Measurements from ENCODE around the gene SEMG2.
A peak's percentile ranks its signal among the peaks of the same experiment; 100 is the strongest.

The SEMG2 gene

GRCh38 chr20:45189067-45189609 is 32.0 kb upstream of the SEMG2 start:
- Histone ChIP-seq H3K9ac (ENCODE audit: low read depth, low read length, poor library complexity) (no peak overlapping the region), H3K79me1 (ENCODE audit: low read depth, low read length) (no peaks in the 10 kb centered on the region), H3K18ac (ENCODE audit: low read length) (no peak overlapping the region), H2BK120ac (ENCODE audit: low read depth, low read length) (no peak overlapping the region), H3K4me1 (ENCODE audit: control insufficient read depth in 2 of 2, insufficient read depth in 1 of 2, low read depth in 1 of 2, low read length in 2 of 2) (no peaks in the 10 kb centered on the region), H3K14ac (ENCODE audit: low read length) (no peak overlapping the region), H3K4ac (ENCODE audit: low read length) (no peak overlapping the region), H3K4me3 (ENCODE audit: low read length in 2 of 2) (no peak overlapping the region), H2BK5ac (ENCODE audit: low read length) (no peak overlapping the region), H2AK5ac (ENCODE audit: low read depth, low read length) (no peak overlapping the region), H2BK12ac (ENCODE audit: low read length) (no peak overlapping the region), H3K23ac (ENCODE audit: low read depth, low read length, poor library complexity) (no peak overlapping the region), H4K91ac (ENCODE audit: low read depth, low read length, poor library complexity) (no peak overlapping the region), H2AFZ (ENCODE audit: low read length) (no peak overlapping the region), H4K8ac (ENCODE audit: low read depth, low read length) (no peak overlapping the region), H3K27me3 (ENCODE audit: control insufficient read depth in 3 of 3, insufficient read depth in 3 of 3, low read depth in 1 of 3, low read length in 3 of 3) (peaks cover 0 to 2% (median 0%) of the 10 kb centered on the region in 3 experiments), H3K4me2 (ENCODE audit: insufficient read depth, low read length, poor library complexity, severe bottlenecking) (no peak overlapping the region), H3K27ac (replicated peaks; ENCODE audit: low read length) (no peak overlapping the region), H3K36me3 (replicated peaks in 1 of 2; ENCODE audit: control insufficient read depth in 2 of 2, insufficient read depth in 2 of 2, low read length in 2 of 2) (no peaks in the 10 kb centered on the region), H2BK15ac (ENCODE audit: low read length) (no peak overlapping the region), H3K9me3 (replicated peaks in 1 of 2; ENCODE audit: control insufficient read depth in 2 of 2, insufficient read depth in 1 of 2, low read depth in 1 of 2, low read length in 2 of 2) (no peaks in the 10 kb centered on the region)
- DNase-seq (ENCODE audit: low spot score), result no peak
- WGBS, 2 donors (ENCODE audit: extremely low coverage in 2 of 2, insufficient read length in 2 of 2, insufficient replicate concordance in 1 of 2), result no CpG with 5 or more reads among the region's 3 CpGs

- Histone ChIP-seq H3K36me3 (replicated peaks in 1 of 2; ENCODE audit: control insufficient read depth in 2 of 2, insufficient read depth in 2 of 2, low read length in 2 of 2) (no peaks in the 10 kb centered on the region), H3K14ac (ENCODE audit: low read length) (no peak overlapping the region), H2AK5ac (ENCODE audit: low read depth, low read length) (no peak overlapping the region), H2AFZ (ENCODE audit: low read length) (no peak overlapping the region), H2BK120ac (ENCODE audit: low read depth, low read length) (no peak overlapping the region), H3K9ac (ENCODE audit: low read depth, low read length, poor library complexity) (no peak overlapping the region), H3K79me1 (ENCODE audit: low read depth, low read length) (no peaks in the 10 kb centered on the region), H4K8ac (ENCODE audit: low read depth, low read length) (no peak overlapping the region), H2BK5ac (ENCODE audit: low read length) (no peak overlapping the region), H3K4ac (ENCODE audit: low read length) (no peak overlapping the region), H3K4me2 (ENCODE audit: insufficient read depth, low read length, poor library complexity, severe bottlenecking) (no peak overlapping the region), H3K27me3 (ENCODE audit: control insufficient read depth in 3 of 3, insufficient read depth in 3 of 3, low read depth in 1 of 3, low read length in 3 of 3) (peaks cover 0 to 2% (median 0%) of the 10 kb centered on the region in 3 experiments), H3K9me3 (replicated peaks in 1 of 2; ENCODE audit: control insufficient read depth in 2 of 2, insufficient read depth in 1 of 2, low read depth in 1 of 2, low read length in 2 of 2) (no peaks in the 10 kb centered on the region), H3K27ac (replicated peaks; ENCODE audit: low read length) (no peak overlapping the region), H3K4me1 (ENCODE audit: control insufficient read depth in 2 of 2, insufficient read depth in 1 of 2, low read depth in 1 of 2, low read length in 2 of 2) (no peaks in the 10 kb centered on the region), H2BK12ac (ENCODE audit: low read length) (no peak overlapping the region), H3K4me3 (ENCODE audit: low read length in 2 of 2) (no peak overlapping the region), H4K91ac (ENCODE audit: low read depth, low read length, poor library complexity) (no peak overlapping the region), H3K23ac (ENCODE audit: low read depth, low read length, poor library complexity) (no peak overlapping the region), H2BK15ac (ENCODE audit: low read length) (no peak overlapping the region), H3K18ac (ENCODE audit: low read length) (no peak overlapping the region)
- WGBS, 2 donors (ENCODE audit: extremely low coverage in 2 of 2, insufficient read length in 2 of 2, insufficient replicate concordance in 1 of 2), result no CpG with 5 or more reads among the region's 3 CpGs
- no peak for DNase-seq (ENCODE audit: low spot score)
Observed at GRCh38 chr20:45189861-45190260, 31.3 kb upstream of the SEMG2 start.

DNA sequence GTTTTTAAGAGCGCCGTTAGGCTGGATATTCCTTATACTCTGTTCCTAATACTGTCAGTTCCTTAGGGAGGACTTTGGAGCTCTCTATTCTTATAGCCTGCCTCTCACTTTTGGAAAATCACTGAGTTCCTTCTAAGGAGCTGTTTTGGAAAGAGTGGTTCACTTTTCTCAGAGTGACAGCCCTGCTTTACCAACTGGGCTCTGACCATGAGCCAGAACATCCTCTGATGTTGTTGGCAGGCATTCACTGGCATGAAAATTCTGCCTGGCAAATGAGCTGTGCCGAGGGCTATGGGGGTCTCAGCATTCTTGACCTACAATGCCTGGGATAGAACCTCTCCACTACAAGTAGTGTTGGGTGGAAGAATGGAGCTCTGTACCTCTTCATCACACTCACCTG is 29.2 kb upstream of the SEMG2 start:
- Histone ChIP-seq H3K4me2 (ENCODE audit: insufficient read depth, low read length, poor library complexity, severe bottlenecking) (no peak overlapping the region), H4K8ac (ENCODE audit: low read depth, low read length) (no peak overlapping the region), H3K14ac (ENCODE audit: low read length) (no peak overlapping the region), H3K36me3 (replicated peaks in 1 of 2; ENCODE audit: control insufficient read depth in 2 of 2, insufficient read depth in 2 of 2, low read length in 2 of 2) (no peaks in the 10 kb centered on the region), H3K27ac (replicated peaks; ENCODE audit: low read length) (no peak overlapping the region), H3K4ac (ENCODE audit: low read length) (no peak overlapping the region), H2BK5ac (ENCODE audit: low read length) (no peak overlapping the region), H2BK120ac (ENCODE audit: low read depth, low read length) (peak overlapping the region; percentile 33), H3K4me1 (ENCODE audit: control insufficient read depth in 2 of 2, insufficient read depth in 1 of 2, low read depth in 1 of 2, low read length in 2 of 2) (no peaks in the 10 kb centered on the region), H2AFZ (ENCODE audit: low read length) (no peak overlapping the region), H4K91ac (ENCODE audit: low read depth, low read length, poor library complexity) (no peak overlapping the region), H3K4me3 (ENCODE audit: low read length in 2 of 2) (no peak overlapping the region), H3K18ac (ENCODE audit: low read length) (no peak overlapping the region), H2BK15ac (ENCODE audit: low read length) (no peak overlapping the region), H3K23ac (ENCODE audit: low read depth, low read length, poor library complexity) (no peak overlapping the region), H3K9ac (ENCODE audit: low read depth, low read length, poor library complexity) (no peak overlapping the region), H3K79me1 (ENCODE audit: low read depth, low read length) (no peaks in the 10 kb centered on the region), H3K27me3 (ENCODE audit: control insufficient read depth in 3 of 3, insufficient read depth in 3 of 3, low read depth in 1 of 3, low read length in 3 of 3) (no peaks in the 10 kb centered on the region), H2AK5ac (ENCODE audit: low read depth, low read length) (no peak overlapping the region), H2BK12ac (ENCODE audit: low read length) (no peak overlapping the region), H3K9me3 (replicated peaks in 1 of 2; ENCODE audit: control insufficient read depth in 2 of 2, insufficient read depth in 1 of 2, low read depth in 1 of 2, low read length in 2 of 2) (no peaks in the 10 kb centered on the region)
- DNase-seq (ENCODE audit: low spot score), result no peak
- WGBS, 2 donors (ENCODE audit: extremely low coverage in 2 of 2, insufficient read length in 2 of 2, insufficient replicate concordance in 1 of 2), result no CpG with 5 or more reads among the region's 3 CpGs

GRCh38 chr20:45193331-45193730 is 27.8 kb upstream of the SEMG2 start:
- no peaks in the 10 kb centered on the region for H3K4me1 ChIP-seq (ENCODE audit: control insufficient read depth in 2 of 2, insufficient read depth in 1 of 2, low read depth in 1 of 2, low read length in 2 of 2)
- H2BK5ac ChIP-seq (ENCODE audit: low read length), result no peak overlapping the region
- H2BK15ac ChIP-seq (ENCODE audit: low read length), result no peak overlapping the region
- no peak overlapping the region for H2AK5ac ChIP-seq (ENCODE audit: low read depth, low read length)
- no peaks in the 10 kb centered on the region for H3K36me3 ChIP-seq (replicated peaks in 1 of 2; ENCODE audit: control insufficient read depth in 2 of 2, insufficient read depth in 2 of 2, low read length in 2 of 2)
- H4K8ac ChIP-seq (ENCODE audit: low read depth, low read length), result no peak overlapping the region
- no peaks in the 10 kb centered on the region for H3K9me3 ChIP-seq (replicated peaks in 1 of 2; ENCODE audit: control insufficient read depth in 2 of 2, insufficient read depth in 1 of 2, low read depth in 1 of 2, low read length in 2 of 2)
- no peak overlapping the region for H2BK120ac ChIP-seq (ENCODE audit: low read depth, low read length)
- DNase-seq (ENCODE audit: low spot score), result no peak
- H3K23ac ChIP-seq (ENCODE audit: low read depth, low read length, poor library complexity), result no peak overlapping the region
- H3K4me3 ChIP-seq (ENCODE audit: low read length in 2 of 2), result no peak overlapping the region
- WGBS, 2 donors (ENCODE audit: extremely low coverage in 2 of 2, insufficient read length in 2 of 2, insufficient replicate concordance in 1 of 2), result no CpG with 5 or more reads among the region's 2 CpGs
- no peak overlapping the region for H4K91ac ChIP-seq (ENCODE audit: low read depth, low read length, poor library complexity)
- no peaks in the 10 kb centered on the region for H3K27me3 ChIP-seq (ENCODE audit: control insufficient read depth in 3 of 3, insufficient read depth in 3 of 3, low read depth in 1 of 3, low read length in 3 of 3)
- H3K27ac ChIP-seq (replicated peaks; ENCODE audit: low read length), result no peak overlapping the region
- no peak overlapping the region for H3K4me2 ChIP-seq (ENCODE audit: insufficient read depth, low read length, poor library complexity, severe bottlenecking)
- H3K79me1 ChIP-seq (ENCODE audit: low read depth, low read length), result no peaks in the 10 kb centered on the region
- no peak overlapping the region for H3K18ac ChIP-seq (ENCODE audit: low read length)
- H2BK12ac ChIP-seq (ENCODE audit: low read length), result no peak overlapping the region
- H3K9ac ChIP-seq (ENCODE audit: low read depth, low read length, poor library complexity), result no peak overlapping the region
- H3K4ac ChIP-seq (ENCODE audit: low read length), result no peak overlapping the region
- H3K14ac ChIP-seq (ENCODE audit: low read length), result no peak overlapping the region
- H2AFZ ChIP-seq (ENCODE audit: low read length), result no peak overlapping the region

All from neuronal stem cell (in vitro differentiated cells).